ENCODE data around the gene CCDC110.

DNA sequence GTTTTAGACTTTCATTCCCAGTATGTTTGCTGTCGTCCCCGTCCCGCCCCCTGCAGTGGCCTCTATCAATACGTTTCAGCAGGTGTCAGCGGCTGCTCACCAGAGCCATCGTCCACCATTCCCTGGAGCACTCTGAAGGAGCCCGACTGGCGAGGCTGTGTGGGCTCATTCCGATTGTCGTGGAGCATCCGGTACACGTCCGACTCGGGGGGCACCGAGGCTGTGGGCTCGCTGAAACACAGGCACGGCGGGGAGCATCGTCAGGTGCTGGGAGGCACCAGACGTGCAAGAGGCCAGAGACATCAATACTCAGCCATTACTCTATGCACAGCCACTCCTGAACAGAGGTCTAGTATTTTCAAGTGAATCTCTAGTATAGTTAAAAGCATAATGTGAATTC lies 34.9 kb upstream of the CCDC110 start:
- TF ChIP-seq, protein P1, sequence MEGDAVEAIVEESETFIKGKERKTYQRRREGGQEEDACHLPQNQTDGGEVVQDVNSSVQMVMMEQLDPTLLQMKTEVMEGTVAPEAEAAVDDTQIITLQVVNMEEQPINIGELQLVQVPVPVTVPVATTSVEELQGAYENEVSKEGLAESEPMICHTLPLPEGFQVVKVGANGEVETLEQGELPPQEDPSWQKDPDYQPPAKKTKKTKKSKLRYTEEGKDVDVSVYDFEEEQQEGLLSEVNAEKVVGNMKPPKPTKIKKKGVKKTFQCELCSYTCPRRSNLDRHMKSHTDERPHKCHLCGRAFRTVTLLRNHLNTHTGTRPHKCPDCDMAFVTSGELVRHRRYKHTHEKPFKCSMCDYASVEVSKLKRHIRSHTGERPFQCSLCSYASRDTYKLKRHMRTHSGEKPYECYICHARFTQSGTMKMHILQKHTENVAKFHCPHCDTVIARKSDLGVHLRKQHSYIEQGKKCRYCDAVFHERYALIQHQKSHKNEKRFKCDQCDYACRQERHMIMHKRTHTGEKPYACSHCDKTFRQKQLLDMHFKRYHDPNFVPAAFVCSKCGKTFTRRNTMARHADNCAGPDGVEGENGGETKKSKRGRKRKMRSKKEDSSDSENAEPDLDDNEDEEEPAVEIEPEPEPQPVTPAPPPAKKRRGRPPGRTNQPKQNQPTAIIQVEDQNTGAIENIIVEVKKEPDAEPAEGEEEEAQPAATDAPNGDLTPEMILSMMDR (conservative IDR thresholded peaks at IDR 0.05; ENCODE audit: low read depth, low read length): no peak
- TF ChIP-seq SMC3 (IDR thresholded peaks at IDR 0.05; ENCODE audit: low read depth, low read length): no peak
